RWPE1 (cell line): Measurements from ENCODE around the gene COX6A1.

Source experiments
- CTCF ChIA-PET: fragments of 350-600 bp; sonication (Branson Sonifier 250); formaldehyde crosslinking; extraction: SDS; loops from one replicate; lab custom pipeline; 2021; lab: Yijun Ruan, JAX
- POLR2A ChIA-PET: fragments of 400-600 bp; formaldehyde crosslinking; extraction: SDS; loops from one replicate; lab custom pipeline; 2020; ENCODE audit warnings: antibody characterized with exemption; ENCODE audit not compliant: low non-redundant PET; lab: Yijun Ruan, JAX
- DNase-seq: peaks from one replicate; pipeline ENCODE4 v3.0.0; 2012; ENCODE audit warnings: low spot score
- H3K27ac ChIP-seq: fragments of 450-650 bp; 2 replicates; pipeline ENCODE4 v1.5.1; 2017
- TF ChIP-seq, protein P1 (sequence below): fragments of 450-650 bp; conservative IDR thresholded peaks from 2 replicates; pipeline ENCODE4 v1.5.1; 2017; ENCODE audit warnings: low read depth, mild to moderate bottlenecking

Gene COX6A1

DNA sequence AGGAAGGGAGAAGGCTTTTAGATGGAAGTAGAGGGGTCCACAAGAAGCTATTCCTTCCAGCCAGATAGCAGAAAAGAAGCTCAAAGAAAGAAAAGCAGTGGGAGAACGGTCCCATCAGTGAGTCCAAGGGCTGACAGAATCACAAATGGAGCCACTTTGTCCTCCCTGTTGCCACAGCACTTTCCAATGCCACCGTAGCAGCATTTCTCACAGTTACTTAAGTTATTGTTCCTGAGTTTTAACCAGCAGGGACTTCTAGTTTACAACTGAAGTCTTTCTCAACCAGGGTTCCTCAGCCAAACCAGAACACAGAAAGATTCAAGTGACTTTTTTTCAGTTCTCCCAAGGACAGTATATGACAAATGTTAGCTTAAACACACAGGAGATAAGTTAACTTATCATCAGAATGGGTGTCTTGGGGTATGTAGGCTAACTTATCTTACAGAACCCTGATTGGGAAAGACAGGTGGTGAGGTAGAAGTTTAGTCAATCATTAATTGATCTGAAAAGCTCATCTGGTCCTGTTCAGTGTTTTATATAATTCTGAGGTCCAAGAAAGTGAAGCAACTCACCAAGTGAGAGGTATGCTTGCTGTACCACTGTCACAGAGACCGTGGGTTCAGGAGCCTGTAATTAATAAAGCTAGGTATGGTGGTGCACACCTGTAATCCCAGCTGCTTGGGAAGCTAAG lies 15.3 kb downstream of the COX6A1 start:
- DNase-seq: no peak
- ChIA-PET CTCF (interaction anchor here (0.5 to 0.6 kb wide), 3 partner anchors 18 to 632 kb away, joined by 3 to 4 read pairs (median 3); no protein-coding TSS in a partner anchor), POLR2A (no interaction called here)
- TF ChIP-seq, protein P1, sequence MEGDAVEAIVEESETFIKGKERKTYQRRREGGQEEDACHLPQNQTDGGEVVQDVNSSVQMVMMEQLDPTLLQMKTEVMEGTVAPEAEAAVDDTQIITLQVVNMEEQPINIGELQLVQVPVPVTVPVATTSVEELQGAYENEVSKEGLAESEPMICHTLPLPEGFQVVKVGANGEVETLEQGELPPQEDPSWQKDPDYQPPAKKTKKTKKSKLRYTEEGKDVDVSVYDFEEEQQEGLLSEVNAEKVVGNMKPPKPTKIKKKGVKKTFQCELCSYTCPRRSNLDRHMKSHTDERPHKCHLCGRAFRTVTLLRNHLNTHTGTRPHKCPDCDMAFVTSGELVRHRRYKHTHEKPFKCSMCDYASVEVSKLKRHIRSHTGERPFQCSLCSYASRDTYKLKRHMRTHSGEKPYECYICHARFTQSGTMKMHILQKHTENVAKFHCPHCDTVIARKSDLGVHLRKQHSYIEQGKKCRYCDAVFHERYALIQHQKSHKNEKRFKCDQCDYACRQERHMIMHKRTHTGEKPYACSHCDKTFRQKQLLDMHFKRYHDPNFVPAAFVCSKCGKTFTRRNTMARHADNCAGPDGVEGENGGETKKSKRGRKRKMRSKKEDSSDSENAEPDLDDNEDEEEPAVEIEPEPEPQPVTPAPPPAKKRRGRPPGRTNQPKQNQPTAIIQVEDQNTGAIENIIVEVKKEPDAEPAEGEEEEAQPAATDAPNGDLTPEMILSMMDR: no peak
- no peak overlapping the region for H3K27ac ChIP-seq

DNA sequence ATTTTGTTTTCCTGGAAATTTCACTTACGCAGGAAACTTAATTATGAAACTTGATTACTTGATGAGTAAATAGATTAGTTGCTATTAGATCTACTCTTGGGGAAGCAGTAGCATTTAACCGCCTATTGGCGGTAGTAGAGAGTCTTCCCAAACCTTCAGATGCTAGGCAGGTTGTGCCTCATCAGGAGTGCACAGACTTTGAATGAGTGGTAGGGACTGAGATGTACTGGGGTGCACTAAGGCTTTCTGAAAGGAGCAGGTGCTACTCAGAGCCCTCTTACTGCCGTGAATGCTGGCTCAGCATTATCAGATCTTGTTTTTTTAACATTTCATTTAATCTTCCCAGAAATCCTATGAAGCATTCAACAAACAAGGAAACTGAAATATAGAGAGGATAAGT lies 16.1 kb downstream of the COX6A1 start:
- no peak overlapping the region for H3K27ac ChIP-seq
- DNase-seq: peak; percentile 44
- POLR2A ChIA-PET: no interaction called here
- TF ChIP-seq, protein P1: peak; percentile 69
- CTCF ChIA-PET: interaction anchor here (0.5 to 0.7 kb wide), 2 partner anchors 41 to 120 kb away, joined by 3 read pairs; no protein-coding TSS in a partner anchor

DNA sequence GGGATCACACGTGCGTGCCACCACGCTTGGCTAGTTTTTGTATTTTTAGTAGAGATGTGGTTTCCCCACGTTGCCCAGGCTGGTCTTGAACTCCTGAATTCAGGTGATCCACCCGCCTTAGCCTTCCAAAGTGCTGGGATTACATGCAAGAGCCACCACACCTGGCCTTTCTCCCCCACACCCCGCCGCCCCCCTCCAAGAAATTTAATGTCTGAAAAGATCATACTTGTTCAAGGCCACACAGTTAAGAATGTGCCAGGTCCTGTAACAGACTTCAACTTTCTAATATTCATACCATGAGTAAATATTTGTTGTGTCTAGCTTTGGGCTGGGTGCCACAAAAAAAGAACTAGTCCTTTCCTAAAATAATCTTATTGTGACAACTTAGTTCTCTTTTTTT lies 17.4 kb downstream of the COX6A1 start:
- DNase-seq: no peak
- CTCF ChIA-PET: no interaction called here
- POLR2A ChIA-PET: no interaction called here
- TF ChIP-seq, protein P1: no peak
- peak overlapping the region; percentile 16; the same call in 1 of the 2 replicates for H3K27ac ChIP-seq

DNA sequence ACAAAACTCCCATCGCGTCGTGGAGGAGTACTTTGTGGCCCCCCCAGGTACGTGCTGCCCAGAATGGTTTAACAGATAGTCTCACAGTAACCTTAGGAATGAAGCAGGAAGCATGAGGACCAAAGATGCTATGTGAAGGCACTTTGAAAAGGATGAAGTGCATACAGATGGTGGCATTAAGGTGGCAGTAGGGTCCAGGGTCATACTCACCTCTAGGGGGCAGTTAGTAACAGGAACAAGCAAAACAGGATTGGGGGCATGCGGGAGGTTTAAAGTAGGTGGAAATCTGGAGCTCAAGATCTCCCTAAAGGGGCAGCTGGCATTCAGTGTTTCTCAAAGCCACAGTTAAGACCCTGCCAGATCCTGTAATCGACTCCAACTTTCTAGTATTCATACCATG lies 19.2 kb downstream of the COX6A1 start:
- no peak for DNase-seq
- no peak overlapping the region for H3K27ac ChIP-seq
- TF ChIP-seq, protein P1: peak; percentile 16; the same call in 1 of the 2 replicates
- ChIA-PET CTCF (interaction anchor here (0.6 to 0.7 kb wide), 3 partner anchors 10 to 253 kb away, joined by 3 read pairs; no protein-coding TSS in a partner anchor), POLR2A (interaction anchor here (0.8 kb wide), 1 partner anchor 391 kb away, joined by 3 read pairs; no protein-coding TSS in a partner anchor)

DNA sequence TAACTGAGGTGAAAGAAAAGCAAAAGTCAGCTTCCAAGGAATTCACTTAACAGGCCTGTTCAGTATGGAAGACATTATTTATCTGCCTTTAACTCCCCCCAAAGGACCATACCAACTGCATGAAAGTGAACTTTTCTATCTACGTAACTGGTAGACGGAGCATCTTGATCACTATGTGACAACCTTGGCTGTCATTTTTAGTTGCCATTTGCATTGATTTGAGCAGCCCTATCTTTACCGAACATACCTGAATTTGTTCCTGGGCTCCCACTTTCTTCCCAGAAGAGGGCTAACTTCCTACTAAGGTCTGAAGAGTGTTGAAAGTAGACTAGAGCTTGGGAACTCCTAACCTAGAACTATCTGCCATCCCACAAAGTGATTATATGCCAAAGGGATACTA lies 22.2 kb downstream of the COX6A1 start:
- CTCF ChIA-PET: no interaction called here
- H3K27ac ChIP-seq: no peak overlapping the region
- POLR2A ChIA-PET: no interaction called here
- TF ChIP-seq, protein P1: no peak
- no peak for DNase-seq

DNA sequence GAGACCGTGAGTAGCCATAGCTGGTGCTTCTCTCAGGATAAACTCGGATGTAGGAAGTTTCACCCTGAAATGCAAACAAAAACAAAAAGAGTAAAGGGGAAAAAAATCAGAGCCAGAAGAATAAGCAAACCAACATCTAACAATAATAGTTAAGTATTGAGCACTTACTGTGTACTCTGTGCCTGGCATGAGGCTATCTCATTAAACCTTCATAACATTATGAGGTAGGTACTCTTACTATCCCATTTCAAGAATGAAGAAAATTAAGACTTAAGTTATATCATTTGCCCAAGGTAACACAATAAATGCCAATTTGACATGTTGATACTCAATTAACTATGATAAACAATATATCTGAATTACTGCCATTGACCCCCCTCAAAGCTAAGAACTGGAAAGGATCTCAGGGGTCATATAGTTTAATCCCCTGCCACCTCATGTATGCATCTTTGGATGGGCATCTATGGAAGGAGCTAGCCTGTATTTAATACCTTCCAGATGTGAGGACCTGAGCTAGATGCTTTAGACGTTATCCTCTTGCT lies 24.3 kb downstream of the COX6A1 start:
- ChIA-PET CTCF (interaction anchor here (0.5 kb wide), 1 partner anchor 129 kb away, joined by 3 read pairs; no protein-coding TSS in a partner anchor), POLR2A (no interaction called here)
- TF ChIP-seq, protein P1: no peak
- no peak overlapping the region for H3K27ac ChIP-seq
- DNase-seq: no peak
